OCI-LY7 (cell line): ENCODE data around the gene NAGS.

Source experiments
- CTCF ChIP-seq: fragments of 200-600 bp; sonication (generic); conservative IDR thresholded peaks from 2 replicates; pipeline ENCODE4 v1.5.1; 2014; ENCODE audit warnings: mild to moderate bottlenecking, antibody characterized with exemption, low read length, moderate library complexity, mixed read lengths
- EZH2phosphoT487 ChIP-seq: fragments of 200-600 bp; sonication (generic); IDR thresholded peaks from 2 replicates; pipeline ENCODE4 v1.6.1; 2018; ENCODE audit warnings: low read depth, borderline replicate concordance, mild to moderate bottlenecking, mixed run types, antibody characterized with exemption, low read length, moderate library complexity, mixed read lengths

DNA sequence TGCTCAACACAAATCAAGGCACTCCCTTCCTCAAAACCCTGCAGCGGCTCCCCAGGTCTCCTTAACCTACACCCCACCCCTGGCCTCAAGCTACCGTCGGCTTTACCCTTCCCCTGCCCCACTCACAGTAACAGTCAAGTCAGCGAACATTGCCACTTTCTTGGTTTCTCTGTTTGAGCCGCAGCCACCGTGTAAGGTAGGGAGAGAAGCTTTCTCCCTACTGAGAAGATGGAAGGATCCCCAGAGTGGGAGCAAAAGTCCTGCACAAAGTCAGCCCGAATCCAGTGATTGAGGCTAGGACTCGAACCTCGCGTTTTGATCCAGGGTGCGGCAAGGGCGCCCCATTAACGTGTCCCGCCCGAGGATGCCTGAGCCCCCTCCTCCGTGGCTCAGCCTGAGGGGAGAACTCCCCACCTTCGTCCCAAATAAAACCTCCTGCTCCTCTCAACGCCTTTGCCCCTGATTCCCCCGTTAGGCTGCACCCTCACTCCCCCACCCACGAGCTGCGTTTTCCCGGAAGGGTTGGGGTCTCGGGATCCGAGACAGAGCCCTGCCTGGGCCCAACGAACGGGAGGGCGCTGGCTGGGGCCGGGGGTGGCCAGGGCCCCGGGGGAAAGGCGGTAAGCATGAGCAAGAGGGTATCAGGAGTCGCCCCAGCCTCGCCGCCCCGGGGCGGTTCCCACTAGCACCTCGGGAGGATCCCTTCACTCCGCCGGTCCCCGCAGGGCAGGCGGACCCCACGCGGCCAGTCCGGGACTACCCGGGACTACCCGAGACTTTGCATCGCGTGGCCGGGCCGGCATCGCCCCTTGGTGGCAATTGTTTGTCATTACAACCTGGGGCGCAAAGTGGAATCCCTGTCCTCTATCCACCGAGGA is 9.9 kb upstream of the NAGS start:
- peak; percentile 84 for TF ChIP-seq CTCF
- no peak for TF ChIP-seq EZH2phosphoT487
